ENCODE measurements around the gene PURB. TPM values are rescaled to one million over a fixed set of nuclear protein-coding genes. Genes with fewer than 3 reads are reported as not detected.
A peak's percentile ranks its signal among the peaks of the same experiment; 100 is the strongest.
"Not testable (repeated sequence)": the region's sequence is repeated elsewhere in the genome, so short reads cannot be mapped to it uniquely, and the experiment has no call there.

PURB gene
- total and polyA plus RNA-seq, 8 donors, result 23.5 to 38.7 (median 35.9) TPM

DNA sequence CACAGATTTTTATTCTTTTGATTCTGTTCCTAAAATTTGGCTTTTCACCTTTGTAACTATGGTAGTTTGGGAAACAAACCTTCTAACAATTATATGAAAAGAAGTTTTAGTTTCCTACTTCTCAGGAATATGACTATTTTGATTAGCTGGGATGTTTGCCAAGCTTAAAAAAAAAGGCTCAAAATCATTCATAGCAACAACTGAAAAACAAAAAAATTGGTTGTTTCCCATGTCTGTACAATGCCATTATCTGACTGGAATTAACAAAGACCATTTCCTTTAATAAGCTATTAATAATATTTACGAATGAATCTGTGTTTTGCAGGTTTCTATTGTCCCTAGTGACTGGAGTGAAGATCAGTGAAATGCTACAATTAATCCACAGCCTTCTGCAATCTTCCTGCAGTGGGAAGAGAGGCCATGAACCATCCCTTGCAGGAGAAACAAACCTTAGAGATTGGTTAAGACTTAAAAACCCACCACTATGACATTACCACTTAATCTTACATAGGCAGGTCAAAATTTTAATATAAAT, 4.2 kb downstream of the PURB start:
- H3K4me1 ChIP-seq, result peaks cover 28 to 62% of the 10 kb centered on the region in 2 donors
- no peak for ATAC-seq

DNA sequence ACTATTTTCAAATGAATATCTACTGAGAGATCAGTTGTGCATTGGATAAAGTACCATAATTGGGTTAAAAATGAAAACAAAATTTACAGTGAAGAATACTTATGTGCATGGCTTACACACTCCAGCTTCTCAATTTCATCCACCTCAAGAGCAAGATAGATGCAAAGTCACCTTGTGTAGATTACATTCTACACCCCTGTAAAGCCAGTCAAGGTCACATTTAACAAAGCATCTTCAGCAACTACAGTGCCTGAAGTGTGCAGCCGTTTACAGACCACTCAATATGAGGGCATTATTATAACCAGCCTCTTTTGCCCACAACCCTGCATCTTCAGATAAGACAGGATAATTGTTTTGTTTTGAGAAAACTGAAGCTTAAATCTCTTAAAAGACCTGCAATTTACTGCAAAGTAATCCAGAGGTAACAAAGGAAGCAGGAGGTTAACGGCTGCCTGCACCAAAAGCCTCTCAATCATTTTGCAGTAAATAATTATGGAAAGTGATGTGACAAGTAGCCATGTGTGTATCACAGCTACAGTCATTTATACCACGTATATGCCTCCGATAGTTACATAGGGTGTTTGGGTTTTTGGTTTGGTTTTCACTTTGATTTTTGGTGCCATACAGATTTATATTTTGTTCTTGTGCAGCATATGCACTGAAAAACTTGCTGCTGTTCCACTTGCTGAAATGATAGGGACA, 4.9 kb downstream of the PURB start:
- Histone ChIP-seq H3K36me3 (no peaks in the 10 kb centered on the region), H3K27me3 (no peaks in the 10 kb centered on the region), H3K4me1 (peaks cover 28 to 60% of the 10 kb centered on the region in 2 donors), H3K27ac (no peak overlapping the region), H3K4me3 (peak overlapping the region in 1 of 2 donors; percentile 96), H3K9me3 (no peaks in the 10 kb centered on the region)
- ATAC-seq (no peak), DNase-seq (no peak)
- intact Hi-C loops (cut with DNase I), result no loop called here
- TF ChIP-seq, protein P1, sequence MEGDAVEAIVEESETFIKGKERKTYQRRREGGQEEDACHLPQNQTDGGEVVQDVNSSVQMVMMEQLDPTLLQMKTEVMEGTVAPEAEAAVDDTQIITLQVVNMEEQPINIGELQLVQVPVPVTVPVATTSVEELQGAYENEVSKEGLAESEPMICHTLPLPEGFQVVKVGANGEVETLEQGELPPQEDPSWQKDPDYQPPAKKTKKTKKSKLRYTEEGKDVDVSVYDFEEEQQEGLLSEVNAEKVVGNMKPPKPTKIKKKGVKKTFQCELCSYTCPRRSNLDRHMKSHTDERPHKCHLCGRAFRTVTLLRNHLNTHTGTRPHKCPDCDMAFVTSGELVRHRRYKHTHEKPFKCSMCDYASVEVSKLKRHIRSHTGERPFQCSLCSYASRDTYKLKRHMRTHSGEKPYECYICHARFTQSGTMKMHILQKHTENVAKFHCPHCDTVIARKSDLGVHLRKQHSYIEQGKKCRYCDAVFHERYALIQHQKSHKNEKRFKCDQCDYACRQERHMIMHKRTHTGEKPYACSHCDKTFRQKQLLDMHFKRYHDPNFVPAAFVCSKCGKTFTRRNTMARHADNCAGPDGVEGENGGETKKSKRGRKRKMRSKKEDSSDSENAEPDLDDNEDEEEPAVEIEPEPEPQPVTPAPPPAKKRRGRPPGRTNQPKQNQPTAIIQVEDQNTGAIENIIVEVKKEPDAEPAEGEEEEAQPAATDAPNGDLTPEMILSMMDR (IDR thresholded peaks at IDR 0.05), result no peak

More for the DNA sequence above, 4.2 kb downstream of the PURB start:
- TF ChIP-seq, protein P1 (IDR thresholded peaks at IDR 0.05), result no peak
- Histone ChIP-seq H3K36me3 (no peaks in the 10 kb centered on the region), H3K27me3 (no peaks in the 10 kb centered on the region), H3K4me3 (peak overlapping the region in 1 of 2 donors; percentile 96), H3K9me3 (no peaks in the 10 kb centered on the region), H3K27ac (peak overlapping the region in 1 of 2 donors; percentile 3)
- no peak for DNase-seq
- intact Hi-C loops (cut with DNase I), result no loop called here

- no peak overlapping the region for H3K4me3 ChIP-seq
- TF ChIP-seq, protein P1 (IDR thresholded peaks at IDR 0.05), result no peak
- DNase-seq (no peak), ATAC-seq (no peak)
- no peaks in the 10 kb centered on the region for H3K27me3 ChIP-seq
- intact Hi-C loops (cut with DNase I), result no loop called here
- H3K4me1 ChIP-seq, result peaks cover under 1 to 28% of the 10 kb centered on the region in 2 donors
- no peak overlapping the region for H3K27ac ChIP-seq
- no peaks in the 10 kb centered on the region for H3K9me3 ChIP-seq
- no peaks in the 10 kb centered on the region for H3K36me3 ChIP-seq
These were observed 8.9 kb downstream of the PURB start for GRCh38 chr7:44876393-44876792.

GRCh38 chr7:44875241-44875640, 10.1 kb downstream of the PURB start:
- intact Hi-C loops (cut with DNase I), result no loop called here
- TF ChIP-seq, protein P1 (IDR thresholded peaks at IDR 0.05), result no peak
- Histone ChIP-seq H3K36me3 (no peaks in the 10 kb centered on the region), H3K27ac (no peak overlapping the region), H3K27me3 (no peaks in the 10 kb centered on the region), H3K4me3 (no peak overlapping the region), H3K9me3 (no peaks in the 10 kb centered on the region), H3K4me1 (peaks cover 0 to 16% of the 10 kb centered on the region in 2 donors)
- ATAC-seq (no peak), DNase-seq (no peak)

- Histone ChIP-seq H3K27ac (no peak overlapping the region), H3K27me3 (no peaks in the 10 kb centered on the region), H3K4me3 (no peak overlapping the region), H3K36me3 (no peaks in the 10 kb centered on the region), H3K4me1 (no peaks in the 10 kb centered on the region), H3K9me3 (no peaks in the 10 kb centered on the region)
- intact Hi-C loops (cut with DNase I), result no loop called here
- ATAC-seq (no peak), DNase-seq (no peak)
- TF ChIP-seq, protein P1 (IDR thresholded peaks at IDR 0.05), result no peak
These were observed 12.5 kb downstream of the PURB start for GRCh38 chr7:44872787-44873186.

GRCh38 chr7:44871918-44872317, 13.4 kb downstream of the PURB start:
- ATAC-seq; H3K4me1 ChIP-seq; H3K4me3 ChIP-seq; H3K9me3 ChIP-seq; H3K27ac ChIP-seq; H3K27me3 ChIP-seq; DNase-seq; H3K36me3 ChIP-seq; intact Hi-C loops (cut with DNase I): not testable (repeated sequence)

DNA sequence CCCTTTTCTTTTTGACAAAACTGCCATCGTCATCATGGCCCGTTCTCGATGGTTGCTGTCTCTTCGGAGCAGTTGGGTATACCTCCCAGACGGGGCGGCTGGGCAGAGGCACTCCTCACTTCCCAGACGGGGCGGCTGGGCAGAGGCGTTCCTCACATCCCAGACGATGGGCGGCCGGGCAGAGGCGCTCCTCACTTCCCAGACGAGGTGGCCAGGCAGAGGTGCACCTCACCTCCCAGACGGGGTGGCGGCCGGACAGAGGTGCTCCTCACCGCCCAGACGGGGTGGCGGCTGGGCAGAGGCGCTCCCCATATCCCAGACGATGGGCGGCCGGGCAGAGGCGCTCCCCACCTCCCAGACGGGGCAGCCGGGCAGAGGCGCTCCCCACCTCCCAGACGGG, 14.6 kb downstream of the PURB start:
- H3K4me3 ChIP-seq; intact Hi-C loops (cut with DNase I); H3K27me3 ChIP-seq; H3K4me1 ChIP-seq; ATAC-seq; H3K27ac ChIP-seq; H3K36me3 ChIP-seq; DNase-seq; H3K9me3 ChIP-seq: not testable (repeated sequence)

DNA sequence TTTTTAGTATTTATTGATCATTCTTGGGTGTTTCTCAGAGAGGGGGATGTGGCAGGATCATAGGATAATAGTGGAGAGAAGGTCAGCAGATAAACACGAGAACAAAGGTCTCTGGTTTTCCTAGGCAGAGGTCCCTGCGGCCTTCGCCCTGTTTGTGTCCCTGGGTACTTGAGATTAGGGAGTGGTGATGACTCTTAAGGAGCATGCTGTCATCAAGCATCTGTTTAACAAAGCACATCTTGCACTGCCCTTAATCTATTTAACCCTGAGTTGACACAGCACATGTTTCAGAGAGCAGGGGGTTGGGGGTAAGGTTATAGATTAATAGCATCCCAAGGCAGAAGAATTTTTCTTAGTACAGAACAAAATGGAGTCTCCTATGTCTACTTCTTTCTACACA, 15.0 kb downstream of the PURB start:
- H3K4me1 ChIP-seq; ATAC-seq; H3K4me3 ChIP-seq; H3K27me3 ChIP-seq; H3K27ac ChIP-seq; H3K36me3 ChIP-seq; H3K9me3 ChIP-seq; DNase-seq; intact Hi-C loops (cut with DNase I): not testable (repeated sequence)
